Endothelial cell of umbilical vein (primary cell): ENCODE data around the gene ARPC1A.

ENCODE experiments used
- EZH2 ChIP-seq: IDR thresholded peaks from 2 replicates; pipeline ENCODE4 v1.6.1; 2012; ENCODE audit warnings: borderline replicate concordance, low read depth, mild to moderate bottlenecking, moderate library complexity, low read length, inconsistent platforms; ENCODE audit not compliant: severe bottlenecking
- MYC ChIP-seq: IDR thresholded peaks from one replicate; pipeline ENCODE4 v1.6.1; 2011; ENCODE audit warnings: mild to moderate bottlenecking, low read depth, low read length
- POLR2A ChIP-seq: IDR thresholded peaks from 2 replicates; pipeline ENCODE4 v1.6.1; 2012; ENCODE audit warnings: low read depth, mild to moderate bottlenecking, control low read depth, low read length
- TF ChIP-seq, protein P1 (sequence below), 2 donors: IDR thresholded peaks; 1 replicate in 1 of 2; 2 replicates in 1 of 2; pipeline ENCODE4 v1.5.1; 2011; ENCODE audit warnings: low read length in 2 of 2, mild to moderate bottlenecking in 2 of 2, moderate library complexity in 2 of 2, control low read depth in 1 of 2, inconsistent platforms in 1 of 2, low read depth in 1 of 2; ENCODE audit not compliant: insufficient read depth in 1 of 2; ENCODE audit errors: extremely low read depth in 1 of 2

DNA sequence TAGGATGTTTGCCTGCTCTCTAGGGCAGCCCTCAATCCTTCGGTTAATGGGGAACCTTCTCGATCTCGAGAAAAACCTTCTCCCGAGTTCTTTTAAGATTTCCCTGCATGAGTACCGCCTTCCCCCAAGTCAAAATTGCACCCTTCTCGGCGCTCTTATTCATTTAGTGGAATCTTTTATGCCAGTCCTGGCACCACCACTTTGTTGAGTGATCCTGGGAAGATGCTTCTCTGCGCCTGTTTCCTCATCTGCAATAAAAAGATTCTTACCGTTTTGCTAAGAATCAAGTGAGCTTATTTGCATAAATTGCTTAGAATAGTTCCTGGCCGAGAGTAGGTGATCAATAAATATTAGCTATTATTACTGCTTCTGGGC is 697 bp downstream of the ARPC1A start:
- TF ChIP-seq MYC (no peak), POLR2A (no peak), EZH2 (no peak)
- TF ChIP-seq, protein P1, sequence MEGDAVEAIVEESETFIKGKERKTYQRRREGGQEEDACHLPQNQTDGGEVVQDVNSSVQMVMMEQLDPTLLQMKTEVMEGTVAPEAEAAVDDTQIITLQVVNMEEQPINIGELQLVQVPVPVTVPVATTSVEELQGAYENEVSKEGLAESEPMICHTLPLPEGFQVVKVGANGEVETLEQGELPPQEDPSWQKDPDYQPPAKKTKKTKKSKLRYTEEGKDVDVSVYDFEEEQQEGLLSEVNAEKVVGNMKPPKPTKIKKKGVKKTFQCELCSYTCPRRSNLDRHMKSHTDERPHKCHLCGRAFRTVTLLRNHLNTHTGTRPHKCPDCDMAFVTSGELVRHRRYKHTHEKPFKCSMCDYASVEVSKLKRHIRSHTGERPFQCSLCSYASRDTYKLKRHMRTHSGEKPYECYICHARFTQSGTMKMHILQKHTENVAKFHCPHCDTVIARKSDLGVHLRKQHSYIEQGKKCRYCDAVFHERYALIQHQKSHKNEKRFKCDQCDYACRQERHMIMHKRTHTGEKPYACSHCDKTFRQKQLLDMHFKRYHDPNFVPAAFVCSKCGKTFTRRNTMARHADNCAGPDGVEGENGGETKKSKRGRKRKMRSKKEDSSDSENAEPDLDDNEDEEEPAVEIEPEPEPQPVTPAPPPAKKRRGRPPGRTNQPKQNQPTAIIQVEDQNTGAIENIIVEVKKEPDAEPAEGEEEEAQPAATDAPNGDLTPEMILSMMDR (IDR thresholded peaks at IDR 0.05; ENCODE audit: extremely low read depth in 1 of 2, insufficient read depth in 1 of 2, low read depth in 1 of 2, low read length in 2 of 2) = no peak
